ENCODE data around the gene ISLR2. TPM values are rescaled to one million over a fixed set of nuclear protein-coding genes. Genes with fewer than 3 reads are reported as not detected.
A peak's percentile ranks its signal among the peaks of the same experiment; 100 is the strongest.

ISLR2 gene
- polyA plus RNA-seq, 12 donors = 2.8 to 12.0 (median 4.5) TPM; not detected in 1

DNA sequence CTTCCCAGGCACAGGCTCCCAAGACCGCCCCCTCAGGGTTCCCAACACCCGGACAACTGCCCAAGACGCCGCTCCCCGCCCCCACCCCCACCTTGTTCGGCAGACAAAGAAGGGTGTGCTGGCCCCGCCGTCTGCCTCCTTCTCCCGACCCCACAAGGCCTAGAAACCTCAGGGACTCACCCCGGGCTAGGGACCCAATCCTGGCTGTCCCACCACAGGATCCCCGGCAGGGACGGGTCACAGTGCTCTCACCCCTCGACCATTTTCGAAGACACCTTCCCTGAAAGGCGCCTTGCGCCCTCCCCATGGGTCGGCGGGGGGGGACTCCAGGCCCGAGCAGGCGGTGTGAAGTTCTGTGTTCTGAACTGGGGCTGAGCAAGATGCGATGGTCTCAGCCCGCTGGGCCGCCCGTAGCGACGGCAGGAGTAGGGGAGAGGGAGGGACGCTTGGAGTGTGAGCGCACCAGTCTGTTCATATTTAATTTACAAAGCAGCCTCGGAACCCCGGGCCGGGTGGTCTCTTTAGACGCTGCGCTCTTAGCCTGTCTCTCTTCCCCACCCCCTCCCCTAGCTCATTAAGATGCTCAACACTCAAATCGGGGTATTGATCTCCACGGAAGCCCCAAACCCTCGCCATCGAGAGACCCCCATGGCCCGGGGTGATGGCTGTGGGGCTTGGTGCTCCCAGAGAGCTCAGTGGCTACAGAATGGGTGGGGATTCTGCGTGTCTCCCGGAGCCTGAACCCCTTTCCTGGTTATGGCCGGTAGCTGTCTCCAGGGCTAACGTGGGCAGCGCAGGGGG is 1.4 kb upstream of the ISLR2 start:
- DNase-seq = no peak

GRCh38 chr15:74129586-74130154 is 716 bp upstream of the ISLR2 start:
- no peak for DNase-seq

- DNase-seq = no peak
Measured at GRCh38 chr15:74130849-74131627, 652 bp downstream of the ISLR2 start.

DNA sequence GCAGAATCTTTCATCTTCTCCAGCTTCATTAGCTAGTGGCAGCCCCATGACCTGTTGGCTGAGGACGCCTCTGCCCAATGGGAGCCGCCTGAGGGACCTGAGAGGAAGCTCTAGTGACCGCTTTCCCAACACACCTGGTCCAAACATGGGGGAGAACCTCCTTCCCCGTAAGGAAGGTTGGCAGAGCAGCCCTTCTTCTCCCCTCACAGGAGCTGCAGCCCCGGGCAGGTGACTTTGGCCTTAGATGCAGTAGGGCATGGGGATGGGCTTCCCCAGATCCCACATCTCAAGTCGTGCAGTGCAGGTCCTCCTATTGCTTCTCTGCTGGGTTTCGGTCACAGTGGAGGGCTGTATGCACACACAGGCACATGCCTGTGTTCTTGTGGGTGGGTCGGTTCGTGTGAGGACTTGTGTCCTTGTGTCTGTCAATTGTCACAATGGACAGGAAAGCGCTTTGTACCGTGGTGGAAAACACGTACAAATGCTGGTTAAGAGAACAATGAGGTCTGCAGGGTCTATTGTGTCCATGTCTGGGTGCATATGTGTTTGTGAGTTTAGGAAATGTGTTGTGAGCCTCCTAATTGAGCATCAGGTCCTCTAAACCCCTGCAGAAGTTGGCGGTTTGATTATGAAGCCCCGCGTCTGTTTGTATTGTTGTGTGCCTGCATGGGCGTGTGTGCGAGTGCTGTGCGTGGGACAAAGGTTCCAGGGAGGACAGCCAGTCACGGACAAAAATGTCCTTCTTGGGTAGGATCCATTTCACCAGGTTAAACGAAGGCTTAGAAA is 1.4 kb downstream of the ISLR2 start:
- no peak for DNase-seq

GRCh38 chr15:74132681-74133651 is 2.6 kb downstream of the ISLR2 start:
- DNase-seq = no peak

DNA sequence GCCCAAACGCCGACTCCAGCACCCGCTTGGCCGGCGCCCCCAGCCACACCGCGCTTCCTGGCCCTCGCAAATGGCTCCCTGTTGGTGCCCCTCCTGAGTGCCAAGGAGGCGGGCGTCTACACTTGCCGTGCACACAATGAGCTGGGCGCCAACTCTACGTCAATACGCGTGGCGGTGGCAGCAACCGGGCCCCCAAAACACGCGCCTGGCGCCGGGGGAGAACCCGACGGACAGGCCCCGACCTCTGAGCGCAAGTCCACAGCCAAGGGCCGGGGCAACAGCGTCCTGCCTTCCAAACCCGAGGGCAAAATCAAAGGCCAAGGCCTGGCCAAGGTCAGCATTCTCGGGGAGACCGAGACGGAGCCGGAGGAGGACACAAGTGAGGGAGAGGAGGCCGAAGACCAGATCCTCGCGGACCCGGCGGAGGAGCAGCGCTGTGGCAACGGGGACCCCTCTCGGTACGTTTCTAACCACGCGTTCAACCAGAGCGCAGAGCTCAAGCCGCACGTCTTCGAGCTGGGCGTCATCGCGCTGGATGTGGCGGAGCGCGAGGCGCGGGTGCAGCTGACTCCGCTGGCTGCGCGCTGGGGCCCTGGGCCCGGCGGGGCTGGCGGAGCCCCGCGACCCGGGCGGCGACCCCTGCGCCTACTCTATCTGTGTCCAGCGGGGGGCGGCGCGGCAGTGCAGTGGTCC is 3.5 kb downstream of the ISLR2 start:
- no peak for DNase-seq

DNA sequence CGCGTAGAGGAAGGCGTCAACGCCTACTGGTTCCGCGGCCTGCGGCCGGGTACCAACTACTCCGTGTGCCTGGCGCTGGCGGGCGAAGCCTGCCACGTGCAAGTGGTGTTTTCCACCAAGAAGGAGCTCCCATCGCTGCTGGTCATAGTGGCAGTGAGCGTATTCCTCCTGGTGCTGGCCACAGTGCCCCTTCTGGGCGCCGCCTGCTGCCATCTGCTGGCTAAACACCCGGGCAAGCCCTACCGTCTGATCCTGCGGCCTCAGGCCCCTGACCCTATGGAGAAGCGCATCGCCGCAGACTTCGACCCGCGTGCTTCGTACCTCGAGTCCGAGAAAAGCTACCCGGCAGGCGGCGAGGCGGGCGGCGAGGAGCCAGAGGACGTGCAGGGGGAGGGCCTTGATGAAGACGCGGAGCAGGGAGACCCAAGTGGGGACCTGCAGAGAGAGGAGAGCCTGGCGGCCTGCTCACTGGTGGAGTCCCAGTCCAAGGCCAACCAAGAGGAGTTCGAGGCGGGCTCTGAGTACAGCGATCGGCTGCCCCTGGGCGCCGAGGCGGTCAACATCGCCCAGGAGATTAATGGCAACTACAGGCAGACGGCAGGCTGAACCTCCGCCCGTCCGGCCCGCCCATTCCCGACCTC is 4.1 kb downstream of the ISLR2 start:
- no peak for DNase-seq

- no peak for DNase-seq
Measured at GRCh38 chr15:74135041-74135565, 4.7 kb downstream of the ISLR2 start.

DNA sequence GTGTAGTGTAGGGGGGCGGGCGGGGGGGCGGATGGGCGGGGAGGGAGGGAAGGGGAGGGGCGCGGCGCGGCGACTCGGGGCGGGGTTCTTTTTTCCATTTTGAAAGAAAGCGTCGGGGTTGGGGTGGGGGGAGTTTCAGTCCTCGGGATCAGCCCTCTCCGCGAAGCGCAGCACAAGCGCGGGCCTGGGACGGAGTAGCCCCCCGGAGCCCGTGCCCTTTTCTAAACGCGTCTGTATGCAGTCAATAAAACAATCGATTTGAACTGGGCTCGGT is 6.1 kb downstream of the ISLR2 start:
- DNase-seq = peak; percentile 64

GRCh38 chr15:74136814-74137536 is 6.6 kb downstream of the ISLR2 start:
- DNase-seq = peak; percentile 41

- DNase-seq = peak; percentile 59
Measured at GRCh38 chr15:74137537-74137894, 7.1 kb downstream of the ISLR2 start.

- DNase-seq = no peak
Measured at GRCh38 chr15:74138642-74139041, 8.3 kb downstream of the ISLR2 start.

DNA sequence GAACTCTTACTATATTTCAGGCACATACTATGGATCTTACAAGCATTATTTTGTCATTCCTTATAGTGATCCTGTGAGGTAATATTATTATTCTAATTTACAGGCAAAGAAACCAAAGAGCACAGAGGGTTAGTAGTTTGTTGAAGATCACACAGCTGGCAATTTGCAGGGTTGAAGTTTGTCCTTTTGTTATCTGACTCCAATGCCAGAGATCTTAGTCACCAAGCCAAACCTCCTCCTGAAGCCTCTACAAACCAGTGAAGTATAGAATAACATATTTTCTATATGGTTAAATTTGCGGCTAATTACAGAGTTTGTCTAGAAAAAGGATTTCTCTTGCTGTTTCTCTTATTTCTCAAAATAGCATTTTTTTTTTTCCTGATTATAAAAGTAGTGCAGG is 11.2 kb downstream of the ISLR2 start:
- DNase-seq = no peak

GRCh38 chr15:74144153-74144775 is 13.9 kb downstream of the ISLR2 start:
- DNase-seq = no peak

GRCh38 chr15:74146277-74146800 is 16.0 kb downstream of the ISLR2 start:
- no peak for DNase-seq

DNA sequence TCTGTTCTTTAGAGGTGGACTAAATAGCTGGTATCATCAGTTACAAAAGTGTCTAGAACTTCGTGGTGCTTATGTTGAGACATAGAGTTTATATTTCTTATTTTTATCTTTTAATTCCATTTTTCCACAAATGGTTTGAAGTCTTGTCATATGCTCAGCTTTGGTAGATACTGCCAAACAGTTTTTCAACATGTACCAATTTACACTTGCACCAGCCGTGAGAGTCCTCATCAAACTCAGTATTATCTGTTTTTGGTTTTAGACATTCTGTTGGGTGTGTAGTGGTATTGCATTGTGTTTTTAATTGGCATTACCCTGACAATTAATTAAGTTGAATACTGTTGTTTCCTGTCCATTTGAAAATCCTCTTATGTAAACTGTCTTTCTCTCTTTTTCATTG is 16.7 kb downstream of the ISLR2 start:
- DNase-seq = no peak

DNA sequence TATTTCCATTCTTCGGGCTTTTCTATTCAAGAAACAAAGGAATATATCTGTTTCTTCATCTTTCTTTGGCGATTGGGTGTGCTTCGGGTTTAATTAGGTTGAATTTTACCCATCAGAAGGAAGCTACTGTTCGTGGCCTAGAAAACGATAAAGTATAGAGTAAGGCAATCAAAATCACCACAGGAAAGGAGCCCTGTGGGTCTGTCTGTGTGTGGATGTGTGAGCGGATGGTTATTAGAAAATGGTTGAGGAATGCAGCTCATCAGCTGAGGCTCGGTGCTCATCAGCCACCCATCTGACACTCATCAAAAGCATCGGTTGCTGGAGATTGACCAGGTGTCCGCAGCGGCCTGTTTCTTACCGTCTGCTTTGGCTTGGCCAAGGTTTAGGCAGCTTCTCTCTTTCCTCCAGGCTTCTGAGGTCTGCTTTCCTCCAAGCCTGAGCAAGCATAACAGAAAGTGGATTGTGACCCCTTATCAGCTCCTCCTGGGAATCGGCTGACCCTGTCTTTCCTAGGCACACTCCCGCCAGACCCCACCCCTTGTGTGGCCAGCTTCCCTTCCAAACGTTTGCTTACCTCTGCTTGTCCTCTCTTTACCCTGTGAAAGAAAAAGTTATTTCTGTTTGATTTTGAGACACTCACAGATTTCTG is 25.5 kb downstream of the ISLR2 start:
- no peak for DNase-seq

All from muscle of arm (tissue), 12 donors.